HCT116 (cell line): ENCODE results near the gene CDON. TPM values are rescaled to one million over a fixed set of nuclear protein-coding genes. Genes with fewer than 3 reads are reported as not detected.

Source experiments
- ATAC-seq: fragments of 200-7000 bp; cut with Tn5 transposase; 2 replicates; pipeline ENCODE4 v1.9.1; 2020; ENCODE audit warnings: mild to moderate bottlenecking, moderate library complexity
- BruUV-seq: library from RNA; stranded (reverse); fragments of 400-500 nt; replicated peaks from 2 replicates; lab custom pipeline; 2021; lab: Mats Ljungman, UMichigan
- CTCF ChIA-PET: fragments of 300-600 bp; sonication (Branson Sonifier 250); formaldehyde crosslinking; loops from one replicate; lab custom pipeline; 2021; ENCODE audit warnings: antibody characterized with exemption; lab: Charles Lee
- POLR2A ChIA-PET: fragments of 300-600, 350-600 bp; sonication (Branson Sonifier 250); formaldehyde crosslinking; loops from one replicate; lab custom pipeline; 2021; ENCODE audit warnings: antibody characterized with exemption; lab: Charles Lee
- RAD21 ChIA-PET, 2 experiments: fragments of 300-600 bp; sonication (Branson Sonifier 250); formaldehyde crosslinking; loops; one replicate each; lab custom pipeline; 2023; ENCODE audit warnings: low total read pairs in 2 of 2; ENCODE audit not compliant: uncharacterized antibody in 2 of 2, unreplicated experiment in 2 of 2, low non-redundant PET in 1 of 2; lab: Charles Lee
- DNase-seq: peaks from one replicate; pipeline ENCODE4 v3.0.0-alpha.2; 2010; ENCODE audit warnings: low read depth, low spot score
- H2AFZ ChIP-seq: fragments of 200-600 bp; shearing (Covaris generic), sonication (generic); 2 replicates; pipeline ENCODE4 v1.6.1; 2017; ENCODE audit warnings: low read depth, mixed run types, mixed read lengths, antibody characterized with exemption, low read length; ENCODE audit not compliant: poor library complexity, severe bottlenecking
- H3K27ac ChIP-seq: 2 replicates; pipeline ENCODE4 v1.5.1; 2012; ENCODE audit warnings: low read depth, low read length
- H3K27me3 ChIP-seq: fragments of 200-600 bp; sonication (generic); 2 replicates; pipeline ENCODE4 v1.6.1; 2016; ENCODE audit warnings: mixed run types, low read length, mixed read lengths; ENCODE audit not compliant: insufficient read depth
- H3K36me3 ChIP-seq, 2 experiments: fragments of 200-500 bp in 1 of 2; fragments of 200-600 bp in 1 of 2; sonication (Bioruptor generic) in 1 of 2; sonication (generic) in 1 of 2; 2 replicates each; pipeline versions ENCODE4 v1.5.1 to v1.6.1; 2014 to 2016; ENCODE audit warnings: low read length in 2 of 2, inconsistent platforms in 1 of 2, mixed read lengths in 1 of 2, mixed run types in 1 of 2; ENCODE audit not compliant: insufficient read depth in 2 of 2, control insufficient read depth in 1 of 2
- H3K4me1 ChIP-seq, 2 experiments: fragments of 200-600 bp in 1 of 2; sonication (generic) in 1 of 2; 2 replicates each; pipeline versions ENCODE4 v1.5.1 to v1.6.1; 2012 to 2017; ENCODE audit warnings: low read length in 2 of 2, inconsistent platforms in 1 of 2, mild to moderate bottlenecking in 1 of 2, mixed read lengths in 1 of 2, mixed run types in 1 of 2, moderate library complexity in 1 of 2; ENCODE audit not compliant: insufficient read depth in 2 of 2, control insufficient read depth in 1 of 2
- H3K4me2 ChIP-seq: fragments of 200-600 bp; sonication (generic); 2 replicates; pipeline ENCODE4 v1.6.1; 2017; ENCODE audit warnings: mixed run types, low read length, mixed read lengths
- H3K4me3 ChIP-seq, 2 experiments: fragments of 200-600 bp in 1 of 2; sonication (generic) in 1 of 2; replicated peaks in 1 of 2; 2 replicates each; pipeline ENCODE4 v1.5.1; 2011 to 2016; ENCODE audit warnings: low read length in 2 of 2, control low read depth in 1 of 2, low read depth in 1 of 2, mild to moderate bottlenecking in 1 of 2, mixed read lengths in 1 of 2, mixed run types in 1 of 2
- H3K79me2 ChIP-seq: fragments of 200-600 bp; sonication (generic); 2 replicates; pipeline ENCODE4 v1.6.1; 2017; ENCODE audit warnings: mild to moderate bottlenecking, mixed run types, low read length, moderate library complexity, mixed read lengths; ENCODE audit not compliant: insufficient read depth
- H3K9ac ChIP-seq: fragments of 200-600 bp; sonication (generic); 2 replicates; pipeline ENCODE4 v1.6.1; 2016; ENCODE audit warnings: low read length, mixed read lengths
- H3K9me2 ChIP-seq: fragments of 200-600 bp; sonication (generic), shearing (Covaris generic); 2 replicates; pipeline ENCODE4 v1.6.1; 2017; ENCODE audit warnings: mixed run types, mild to moderate bottlenecking, moderate library complexity; ENCODE audit not compliant: insufficient read depth
- H3K9me3 ChIP-seq, 2 experiments: fragments of 200-500 bp in 1 of 2; fragments of 200-600 bp in 1 of 2; sonication (Bioruptor generic) in 1 of 2; sonication (generic) in 1 of 2; 2 replicates each; pipeline ENCODE4 v1.6.1; 2014 to 2017; ENCODE audit warnings: low read length in 2 of 2, mixed read lengths in 2 of 2, inconsistent platforms in 1 of 2, low read depth in 1 of 2, mild to moderate bottlenecking in 1 of 2, mixed run types in 1 of 2, moderate library complexity in 1 of 2; ENCODE audit not compliant: control insufficient read depth in 1 of 2, insufficient read depth in 1 of 2
- H4K20me1 ChIP-seq: fragments of 200-600 bp; sonication (generic), shearing (Covaris generic); 2 replicates; pipeline ENCODE4 v1.6.1; 2017; ENCODE audit warnings: mixed run types, mild to moderate bottlenecking, moderate library complexity; ENCODE audit not compliant: insufficient read depth
- ATF3 ChIP-seq: IDR thresholded peaks from 2 replicates; pipeline ENCODE4 v1.6.1; 2012
- CEBPB ChIP-seq: IDR thresholded peaks from 2 replicates; pipeline ENCODE4 v1.6.1; 2012; ENCODE audit warnings: low read depth
- CTCF ChIP-seq, 3 experiments: fragments of 200-600 bp in 1 of 3; sonication (generic) in 1 of 3; IDR thresholded peaks in 2 of 3; conservative IDR thresholded peaks in 1 of 3; 2 replicates each; pipeline ENCODE4 v1.5.1; 2012 to 2017; ENCODE audit warnings: low read depth in 2 of 3, low read length in 2 of 3, antibody characterized with exemption in 1 of 3, borderline replicate concordance in 1 of 3, control low read depth in 1 of 3, mild to moderate bottlenecking in 1 of 3, mixed read lengths in 1 of 3, mixed run types in 1 of 3, moderate library complexity in 1 of 3; ENCODE audit not compliant: insufficient read depth in 1 of 3
- EZH2 ChIP-seq: fragments of 200-600 bp; sonication (generic); IDR thresholded peaks from 2 replicates; pipeline ENCODE4 v1.6.1; 2017; ENCODE audit warnings: antibody characterized with exemption, mixed run types
- EZH2phosphoT487 ChIP-seq: fragments of 200-600 bp; IDR thresholded peaks from 2 replicates; pipeline ENCODE4 v1.6.1; 2018; ENCODE audit warnings: antibody characterized with exemption, borderline replicate concordance
- FOSL1 ChIP-seq: IDR thresholded peaks from 2 replicates; pipeline ENCODE4 v1.6.1; 2012; ENCODE audit warnings: low read depth
- MAX ChIP-seq: IDR thresholded peaks from 2 replicates; pipeline ENCODE4 v1.6.1; 2012
- POLR2A ChIP-seq: IDR thresholded peaks from 2 replicates; pipeline ENCODE4 v1.7.0; 2011; ENCODE audit warnings: borderline replicate concordance; ENCODE audit not compliant: insufficient read depth, insufficient read length; ENCODE audit errors: extremely low read depth
- POLR2AphosphoS5 ChIP-seq: IDR thresholded peaks from 2 replicates; pipeline ENCODE4 v1.6.1; 2011; ENCODE audit warnings: mild to moderate bottlenecking, low read depth, low read length, moderate library complexity
- RAD21 ChIP-seq: IDR thresholded peaks from 2 replicates; pipeline ENCODE4 v1.6.1; 2012; ENCODE audit warnings: low read depth, mild to moderate bottlenecking
- SP1 ChIP-seq: IDR thresholded peaks from 2 replicates; pipeline ENCODE4 v1.6.1; 2012; ENCODE audit warnings: low read depth
- SRF ChIP-seq: IDR thresholded peaks from 2 replicates; pipeline ENCODE4 v1.6.1; 2012; ENCODE audit warnings: low read depth
- YY1 ChIP-seq: IDR thresholded peaks from 2 replicates; pipeline ENCODE4 v1.6.1; 2011; ENCODE audit warnings: low read length, low read depth, moderate library complexity, mild to moderate bottlenecking; ENCODE audit not compliant: insufficient replicate concordance; ENCODE audit errors: extremely low read depth
- ZBTB33 ChIP-seq: IDR thresholded peaks from 2 replicates; pipeline ENCODE4 v1.6.1; 2011; ENCODE audit warnings: mild to moderate bottlenecking, low read length, moderate library complexity; ENCODE audit not compliant: insufficient replicate concordance; ENCODE audit errors: extremely low read depth
- ZFX ChIP-seq: fragments of 450-650 bp; IDR thresholded peaks from 2 replicates; pipeline ENCODE4 v1.6.1; 2017
- ZNF274 ChIP-seq: fragments of 200-500 bp; sonication (Bioruptor generic); IDR thresholded peaks from 2 replicates; pipeline ENCODE4 v1.6.1; 2014; ENCODE audit warnings: mild to moderate bottlenecking, low read depth, low read length, inconsistent platforms
- intact Hi-C: fragments of 100-400 bp; cut with micrococcal nuclease; formaldehyde crosslinking; loops from 2 replicates; pipeline ENCODE4 v1.10.0; 2022
- total RNA-seq: library from RNA; stranded (reverse); gene quantifications from one replicate; pipeline ENCODE4 v1.2.1, GENCODE V29; 2021; ENCODE audit not compliant: unreplicated experiment

Gene CDON
- total RNA-seq, 1 experiment from 2014 or later, result 16.9 TPM

GRCh38 chr11:126058105-126058874 lies 4.4 kb downstream of the CDON start:
- no peak overlapping the region for H3K4me2 ChIP-seq
- no peak overlapping the region for H3K27ac ChIP-seq
- no TSS peak for BruUV-seq
- CTCF ChIA-PET, result no interaction called here
- DNase-seq (no peak), ATAC-seq (no peak)
- H3K36me3 ChIP-seq, result no peaks in the 10 kb centered on the region
- H2AFZ ChIP-seq, result no peak overlapping the region
- H3K9me3 ChIP-seq, result no peaks in the 10 kb centered on the region
- H3K9ac ChIP-seq, result no peak overlapping the region
- TF ChIP-seq MAX (no peak), YY1 (no peak), ATF3 (no peak), CTCF (IDR thresholded peaks at IDR 0.05 in 2 of 3, conservative IDR thresholded peaks at IDR 0.05 in 1 of 3; ENCODE audit: borderline replicate concordance in 1 of 3, insufficient read depth in 1 of 3, low read depth in 2 of 3, low read length in 2 of 3) (no peak), CEBPB (no peak), POLR2A (no peak), ZBTB33 (no peak), ZFX (no peak), RAD21 (no peak), EZH2phosphoT487 (no peak), POLR2AphosphoS5 (no peak), FOSL1 (no peak), ZNF274 (no peak), SRF (no peak), EZH2 (no peak), SP1 (no peak)
- intact Hi-C loops, result no loop called here
- no peaks in the 10 kb centered on the region for H3K79me2 ChIP-seq
- H3K9me2 ChIP-seq, result no peaks in the 10 kb centered on the region
- no peak overlapping the region for H3K4me3 ChIP-seq
- H3K27me3 ChIP-seq, result peaks cover 5% of the 10 kb centered on the region; the same call in 1 of the 2 replicates
- RAD21 ChIA-PET, result no interaction called here
- POLR2A ChIA-PET, result no interaction called here
- H3K4me1 ChIP-seq, result peaks cover 8 to 11% of the 10 kb centered on the region in 2 experiments
- H4K20me1 ChIP-seq, result no peaks in the 10 kb centered on the region
